GM23338 (cell line): ENCODE results near the gene HOXB5. TPM values are rescaled to one million over a fixed set of nuclear protein-coding genes. Genes with fewer than 3 reads are reported as not detected.

Experiments
- ATAC-seq: fragments of 200-7000 bp; cut with Tn5 transposase; 3 replicates; pipeline ENCODE4 v1.9.1; 2020
- DNase-seq: peaks from one replicate; pipeline ENCODE4 v3.0.0-alpha.2; 2015; ENCODE audit warnings: low spot score
- H2AFZ ChIP-seq: fragments of 200-600 bp; sonication (generic); 2 replicates; pipeline ENCODE4 v1.8.0; 2016; ENCODE audit warnings: antibody characterized with exemption, mild to moderate bottlenecking, moderate library complexity
- H3F3A ChIP-seq: fragments of 200-600 bp; sonication (generic); replicated peaks from 2 replicates; pipeline ENCODE4 v1.8.0; 2017; ENCODE audit warnings: antibody characterized with exemption, mixed run types, low read depth
- H3K27ac ChIP-seq: fragments of 200-600 bp; sonication (generic); 2 replicates; pipeline ENCODE4 v1.6.1; 2016; ENCODE audit warnings: low read depth
- H3K27me3 ChIP-seq: fragments of 200-600 bp; sonication (generic); 2 replicates; pipeline ENCODE4 v1.8.0; 2016; ENCODE audit warnings: mild to moderate bottlenecking, mixed run types, moderate library complexity; ENCODE audit not compliant: insufficient read depth
- H3K36me3 ChIP-seq: fragments of 200-600 bp; sonication (generic); 2 replicates; pipeline ENCODE4 v1.8.0; 2016; ENCODE audit warnings: mild to moderate bottlenecking; ENCODE audit not compliant: insufficient read depth
- H3K4me1 ChIP-seq: fragments of 200-600 bp; sonication (generic); 2 replicates; pipeline ENCODE4 v1.8.0; 2016; ENCODE audit warnings: mild to moderate bottlenecking, moderate library complexity; ENCODE audit not compliant: insufficient read depth
- H3K4me2 ChIP-seq: fragments of 200-600 bp; sonication (generic); 2 replicates; pipeline ENCODE4 v1.7.1; 2017; ENCODE audit warnings: mixed run types
- H3K4me3 ChIP-seq: fragments of 200-600 bp; sonication (generic); 2 replicates; pipeline ENCODE4 v1.6.1; 2016; ENCODE audit warnings: mixed run types
- H3K79me2 ChIP-seq: fragments of 200-600 bp; sonication (generic); replicated peaks from 2 replicates; pipeline ENCODE4 v1.8.0; 2017; ENCODE audit warnings: mild to moderate bottlenecking; ENCODE audit not compliant: insufficient read depth
- H3K9me2 ChIP-seq: fragments of 200-600 bp; sonication (generic); 2 replicates; pipeline ENCODE4 v1.8.0; 2017; ENCODE audit not compliant: insufficient read depth
- H4K20me1 ChIP-seq: fragments of 200-600 bp; sonication (generic); replicated peaks from 2 replicates; pipeline ENCODE4 v1.8.0; 2017; ENCODE audit warnings: mild to moderate bottlenecking; ENCODE audit not compliant: insufficient read depth
- H3K27ac Mint-ChIP-seq: 2 replicates; pipeline ENCODE4 v1.8.0; 2020; ENCODE audit warnings: inconsistent platforms, mild to moderate bottlenecking, moderate library complexity, mixed read lengths
- H3K27me3 Mint-ChIP-seq: 3 replicates; pipeline ENCODE4 v1.8.0; 2022; ENCODE audit warnings: low read depth, mild to moderate bottlenecking, moderate library complexity, mixed read lengths, inconsistent platforms; ENCODE audit not compliant: insufficient read depth, poor library complexity
- H3K36me3 Mint-ChIP-seq: 3 replicates; pipeline ENCODE4 v1.8.0; 2021; ENCODE audit warnings: low read depth, mild to moderate bottlenecking, inconsistent platforms, moderate library complexity, mixed read lengths
- H3K4me1 Mint-ChIP-seq: 3 replicates; pipeline ENCODE4 v1.8.0; 2020; ENCODE audit warnings: mild to moderate bottlenecking, inconsistent platforms, mixed read lengths
- H3K4me3 Mint-ChIP-seq: 3 replicates; pipeline ENCODE4 v1.8.0; 2021; ENCODE audit warnings: moderate library complexity, mild to moderate bottlenecking, inconsistent platforms, mixed read lengths
- H3K9me3 Mint-ChIP-seq: 3 replicates; pipeline ENCODE4 v1.8.0; 2020; ENCODE audit warnings: moderate library complexity, mild to moderate bottlenecking, inconsistent platforms, mixed read lengths
- CREB1 ChIP-seq: fragments of 250-450 bp; sonication (Bioruptor Pico); IDR thresholded peaks from 2 replicates; pipeline ENCODE4 v1.5.0; 2020; ENCODE audit warnings: low read depth, mild to moderate bottlenecking, moderate library complexity
- EZH2 ChIP-seq: fragments of 200-600 bp; sonication (generic); IDR thresholded peaks from one replicate; pipeline ENCODE4 v1.8.0; 2017; ENCODE audit warnings: antibody characterized with exemption, mild to moderate bottlenecking, low read depth; ENCODE audit not compliant: unreplicated experiment
- EZH2phosphoT487 ChIP-seq: fragments of 200-600 bp; sonication (generic); IDR thresholded peaks from one replicate; pipeline ENCODE4 v1.8.1; 2018; ENCODE audit warnings: antibody characterized with exemption; ENCODE audit not compliant: unreplicated experiment
- JUNB ChIP-seq: IDR thresholded peaks from one replicate; pipeline ENCODE4 v1.6.1; 2016; ENCODE audit warnings: antibody characterized with exemption; ENCODE audit not compliant: unreplicated experiment
- POLR2AphosphoS5 ChIP-seq: IDR thresholded peaks from 2 replicates; pipeline ENCODE4 v1.6.1; 2016; ENCODE audit warnings: antibody characterized with exemption, low read depth
- ZNF114 ChIP-seq: fragments of 250-450 bp; sonication (Bioruptor Pico); IDR thresholded peaks from 2 replicates; pipeline ENCODE4 v1.5.0; 2020; ENCODE audit warnings: mild to moderate bottlenecking, moderate library complexity
- ZNF331 ChIP-seq: fragments of 250-450 bp; sonication (Bioruptor Pico); IDR thresholded peaks from 2 replicates; pipeline ENCODE4 v1.5.0; 2020; ENCODE audit warnings: low read depth, mild to moderate bottlenecking, moderate library complexity
- polyA plus RNA-seq: library from polyadenylated mRNA; unstranded; fragments of >200 nt; fragmentation: Nextera tagmentation; extraction: Ambion mirVana; gene quantifications from 2 replicates; pipeline ENCODE4 v1.2.1, GENCODE V29; 2016
- total RNA-seq: library from RNA; depleted of rRNA; stranded (reverse); fragments of >200 nt; shearing (Covaris generic); gene quantifications from 2 replicates; pipeline ENCODE4 v1.2.3, GENCODE V29; 2014
- TF ChIP-seq, protein P1 (sequence below), 2 experiments: fragments of 200-600 bp in 1 of 2; sonication (generic) in 1 of 2; conservative IDR thresholded peaks; 2 replicates each; pipeline versions ENCODE4 v1.5.1 to v1.6.1; 2016 to 2017; ENCODE audit warnings: antibody characterized with exemption in 2 of 2, low read depth in 2 of 2, mild to moderate bottlenecking in 2 of 2, moderate library complexity in 1 of 2
- TF ChIP-seq, protein P2 (sequence below): IDR thresholded peaks from one replicate; pipeline ENCODE4 v1.6.1; 2018; ENCODE audit warnings: antibody characterized with exemption; ENCODE audit not compliant: unreplicated experiment

The HOXB5 gene
- total and polyA plus RNA-seq, 2 experiments from 2014 or later, result not detected

DNA sequence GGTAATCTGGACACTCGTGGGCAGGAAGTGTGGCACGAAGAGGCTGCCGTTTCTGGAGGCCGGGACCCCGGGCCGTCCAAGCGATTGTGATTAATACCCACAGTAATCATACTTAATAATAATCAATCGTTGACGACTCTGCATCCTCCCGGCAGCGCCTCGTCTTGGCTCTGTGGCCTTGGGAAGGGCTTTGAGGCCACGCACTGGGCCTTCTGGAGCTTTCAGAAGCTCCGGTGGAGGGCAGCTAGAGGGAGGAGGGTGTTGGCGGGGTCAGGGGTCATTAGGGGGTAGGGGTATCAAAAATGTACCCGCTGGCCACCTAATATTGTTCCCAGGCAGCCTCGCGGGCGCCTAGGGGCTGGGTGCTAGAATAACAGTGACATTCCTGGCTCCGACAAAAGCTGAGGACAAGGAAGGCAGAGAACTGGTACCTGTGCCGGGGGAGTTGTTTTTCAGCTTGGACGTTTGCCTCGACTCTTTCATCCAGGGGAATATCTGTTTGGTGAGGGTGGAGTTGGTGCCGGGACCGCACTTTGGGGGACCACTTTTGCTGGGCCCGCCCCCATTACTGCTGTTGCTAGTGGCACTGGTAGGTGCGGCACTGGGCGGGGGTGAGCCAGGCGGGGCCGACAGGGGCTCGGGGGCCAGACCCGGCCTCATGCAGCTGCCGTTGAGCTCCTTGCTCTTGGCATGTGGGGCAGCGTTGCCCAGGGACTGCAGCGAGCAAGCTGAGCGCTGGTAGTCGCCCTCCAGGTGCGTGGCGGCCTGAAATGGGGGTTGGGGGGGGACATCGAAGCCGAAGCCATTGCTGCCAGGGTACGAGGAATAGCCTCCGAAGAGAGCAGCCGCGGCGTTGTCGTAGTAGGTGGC lies 41.7 kb downstream of the HOXB5 start:
- Histone ChIP-seq H2AFZ (no peak overlapping the region), H3K9me2 (no peaks in the 10 kb centered on the region), H3K4me1 (peaks cover 77% of the 10 kb centered on the region), H3K4me2 (peak overlapping the region; percentile 58), H3K4me3 (0 out of 2 replicates have a peak overlapping the region, but pooled peaks have one; percentile 27), H3F3A (peaks cover 29% of the 10 kb centered on the region), H4K20me1 (peaks cover 28% of the 10 kb centered on the region), H3K27ac (no peak overlapping the region), H3K27me3 (peaks cover 100% of the 10 kb centered on the region), H3K36me3 (no peaks in the 10 kb centered on the region), H3K79me2 (no peaks in the 10 kb centered on the region)
- peak; percentile 95 for TF ChIP-seq EZH2
- no peak for TF ChIP-seq JUNB
- no peak overlapping the region for H3K27ac Mint-ChIP-seq
- peak overlapping the region; percentile 32; the same call in 1 of the 3 replicates for H3K4me3 Mint-ChIP-seq
- H3K4me1 Mint-ChIP-seq, result peaks cover 51% of the 10 kb centered on the region
- ATAC-seq (peak; percentile 4; the same call in 2 of the 3 replicates), DNase-seq (peak; percentile 51)
- H3K36me3 Mint-ChIP-seq, result no peaks in the 10 kb centered on the region
- peaks cover 99% of the 10 kb centered on the region for H3K27me3 Mint-ChIP-seq
- H3K9me3 Mint-ChIP-seq, result no peaks in the 10 kb centered on the region; the same call in 2 of the 3 replicates

DNA sequence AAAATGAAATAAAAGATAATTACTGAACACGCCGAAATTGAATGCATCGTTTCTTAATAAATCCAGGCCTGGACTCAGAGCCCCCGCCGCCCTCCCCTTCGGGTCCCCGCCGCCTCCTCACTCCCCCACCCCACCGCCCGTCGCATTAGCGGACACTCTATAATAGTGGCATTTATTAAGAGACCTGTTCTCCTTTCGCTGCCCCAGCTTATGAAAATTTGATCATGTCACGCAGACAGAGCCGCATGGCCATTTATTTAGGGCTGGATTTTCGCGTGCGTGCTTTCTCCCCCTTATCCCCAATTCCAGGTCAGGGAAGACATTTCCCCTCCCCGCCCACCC lies 42.4 kb downstream of the HOXB5 start:
- ATAC-seq (no peak), DNase-seq (no peak)
- H3K9me2 ChIP-seq, result no peaks in the 10 kb centered on the region
- H3K36me3 ChIP-seq, result no peaks in the 10 kb centered on the region
- Mint-ChIP-seq H3K4me3 (no peak overlapping the region; the same call in 2 of the 3 replicates), H3K4me1 (peaks cover 57% of the 10 kb centered on the region), H3K36me3 (no peaks in the 10 kb centered on the region), H3K27me3 (peaks cover 99% of the 10 kb centered on the region), H3K27ac (no peak overlapping the region), H3K9me3 (no peaks in the 10 kb centered on the region; the same call in 2 of the 3 replicates)
- peaks cover 77% of the 10 kb centered on the region for H3K4me1 ChIP-seq
- peaks cover 21% of the 10 kb centered on the region for H4K20me1 ChIP-seq
- peak; percentile 38 for TF ChIP-seq EZH2
- TF ChIP-seq, protein P1, sequence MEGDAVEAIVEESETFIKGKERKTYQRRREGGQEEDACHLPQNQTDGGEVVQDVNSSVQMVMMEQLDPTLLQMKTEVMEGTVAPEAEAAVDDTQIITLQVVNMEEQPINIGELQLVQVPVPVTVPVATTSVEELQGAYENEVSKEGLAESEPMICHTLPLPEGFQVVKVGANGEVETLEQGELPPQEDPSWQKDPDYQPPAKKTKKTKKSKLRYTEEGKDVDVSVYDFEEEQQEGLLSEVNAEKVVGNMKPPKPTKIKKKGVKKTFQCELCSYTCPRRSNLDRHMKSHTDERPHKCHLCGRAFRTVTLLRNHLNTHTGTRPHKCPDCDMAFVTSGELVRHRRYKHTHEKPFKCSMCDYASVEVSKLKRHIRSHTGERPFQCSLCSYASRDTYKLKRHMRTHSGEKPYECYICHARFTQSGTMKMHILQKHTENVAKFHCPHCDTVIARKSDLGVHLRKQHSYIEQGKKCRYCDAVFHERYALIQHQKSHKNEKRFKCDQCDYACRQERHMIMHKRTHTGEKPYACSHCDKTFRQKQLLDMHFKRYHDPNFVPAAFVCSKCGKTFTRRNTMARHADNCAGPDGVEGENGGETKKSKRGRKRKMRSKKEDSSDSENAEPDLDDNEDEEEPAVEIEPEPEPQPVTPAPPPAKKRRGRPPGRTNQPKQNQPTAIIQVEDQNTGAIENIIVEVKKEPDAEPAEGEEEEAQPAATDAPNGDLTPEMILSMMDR (conservative IDR thresholded peaks at IDR 0.05; ENCODE audit: low read depth in 2 of 2), result no peak
- H3K27me3 ChIP-seq, result peaks cover 100% of the 10 kb centered on the region
- H3K27ac ChIP-seq, result no peak overlapping the region
- H2AFZ ChIP-seq, result no peak overlapping the region
- peaks cover 27% of the 10 kb centered on the region for H3F3A ChIP-seq
- H3K4me3 ChIP-seq, result peak overlapping the region; percentile 43
- H3K79me2 ChIP-seq, result no peaks in the 10 kb centered on the region
- peak overlapping the region; percentile 67 for H3K4me2 ChIP-seq

DNA sequence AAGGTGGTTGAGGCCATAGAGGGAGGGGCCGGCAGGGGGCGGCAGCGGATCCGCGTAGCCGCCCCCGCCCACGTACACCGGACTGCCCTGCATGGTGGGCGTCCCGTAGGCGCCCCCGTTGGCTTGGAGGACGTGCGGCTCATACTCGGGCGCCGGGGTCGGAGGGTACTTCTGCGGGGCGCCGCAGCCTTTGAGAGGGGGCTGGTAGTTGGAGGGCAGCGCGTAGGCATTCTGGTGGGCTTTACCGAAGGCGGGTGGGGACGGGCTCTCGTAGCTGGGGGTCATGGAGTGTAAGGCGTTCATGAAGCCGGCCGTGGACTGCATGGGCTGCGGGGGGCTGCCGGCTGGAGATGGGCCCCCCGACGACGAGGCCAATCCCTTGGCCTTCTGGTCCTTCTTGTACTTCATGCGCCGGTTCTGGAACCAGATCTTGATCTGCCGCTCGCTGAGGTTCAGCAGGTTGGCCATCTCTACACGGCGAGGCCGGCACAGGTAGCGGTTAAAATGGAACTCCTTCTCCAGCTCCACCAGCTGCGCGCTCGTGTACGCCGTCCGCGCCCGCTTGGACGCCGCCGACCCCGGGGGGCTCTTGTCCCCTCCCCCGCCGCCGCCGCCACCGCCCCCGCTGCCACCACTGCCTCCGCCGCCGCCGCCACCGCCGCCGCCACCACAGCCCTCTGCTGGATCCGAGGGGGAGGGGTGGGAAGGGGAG lies 42.9 kb downstream of the HOXB5 start:
- Mint-ChIP-seq H3K36me3 (no peaks in the 10 kb centered on the region), H3K4me3 (0 out of 3 replicates have a peak overlapping the region, but pooled peaks have one; percentile 36), H3K4me1 (peaks cover 60% of the 10 kb centered on the region), H3K27ac (no peak overlapping the region), H3K27me3 (peaks cover 99% of the 10 kb centered on the region), H3K9me3 (no peaks in the 10 kb centered on the region; the same call in 2 of the 3 replicates)
- no peaks in the 10 kb centered on the region for H3K36me3 ChIP-seq
- H3K79me2 ChIP-seq, result no peaks in the 10 kb centered on the region
- H2AFZ ChIP-seq, result no peak overlapping the region
- peaks cover 21% of the 10 kb centered on the region for H4K20me1 ChIP-seq
- peak overlapping the region; percentile 67 for H3K4me2 ChIP-seq
- H3K4me3 ChIP-seq, result peak overlapping the region; percentile 43
- no peaks in the 10 kb centered on the region for H3K9me2 ChIP-seq
- peaks cover 77% of the 10 kb centered on the region for H3K4me1 ChIP-seq
- H3K27ac ChIP-seq, result no peak overlapping the region
- DNase-seq (peak; percentile 64), ATAC-seq (peak; percentile 5)
- H3F3A ChIP-seq, result peaks cover 32% of the 10 kb centered on the region
- H3K27me3 ChIP-seq, result peaks cover 100% of the 10 kb centered on the region
- TF ChIP-seq ZNF331 (CRISPR knock-in tag) (no peak), CREB1 (no peak), POLR2AphosphoS5 (no peak), ZNF114 (CRISPR knock-in tag) (no peak), EZH2phosphoT487 (no peak)
- TF ChIP-seq, protein P1 (conservative IDR thresholded peaks at IDR 0.05; ENCODE audit: low read depth in 2 of 2), result peak; percentile 6 to 54; a peak in 3 of 4 replicates
- TF ChIP-seq, protein P2, sequence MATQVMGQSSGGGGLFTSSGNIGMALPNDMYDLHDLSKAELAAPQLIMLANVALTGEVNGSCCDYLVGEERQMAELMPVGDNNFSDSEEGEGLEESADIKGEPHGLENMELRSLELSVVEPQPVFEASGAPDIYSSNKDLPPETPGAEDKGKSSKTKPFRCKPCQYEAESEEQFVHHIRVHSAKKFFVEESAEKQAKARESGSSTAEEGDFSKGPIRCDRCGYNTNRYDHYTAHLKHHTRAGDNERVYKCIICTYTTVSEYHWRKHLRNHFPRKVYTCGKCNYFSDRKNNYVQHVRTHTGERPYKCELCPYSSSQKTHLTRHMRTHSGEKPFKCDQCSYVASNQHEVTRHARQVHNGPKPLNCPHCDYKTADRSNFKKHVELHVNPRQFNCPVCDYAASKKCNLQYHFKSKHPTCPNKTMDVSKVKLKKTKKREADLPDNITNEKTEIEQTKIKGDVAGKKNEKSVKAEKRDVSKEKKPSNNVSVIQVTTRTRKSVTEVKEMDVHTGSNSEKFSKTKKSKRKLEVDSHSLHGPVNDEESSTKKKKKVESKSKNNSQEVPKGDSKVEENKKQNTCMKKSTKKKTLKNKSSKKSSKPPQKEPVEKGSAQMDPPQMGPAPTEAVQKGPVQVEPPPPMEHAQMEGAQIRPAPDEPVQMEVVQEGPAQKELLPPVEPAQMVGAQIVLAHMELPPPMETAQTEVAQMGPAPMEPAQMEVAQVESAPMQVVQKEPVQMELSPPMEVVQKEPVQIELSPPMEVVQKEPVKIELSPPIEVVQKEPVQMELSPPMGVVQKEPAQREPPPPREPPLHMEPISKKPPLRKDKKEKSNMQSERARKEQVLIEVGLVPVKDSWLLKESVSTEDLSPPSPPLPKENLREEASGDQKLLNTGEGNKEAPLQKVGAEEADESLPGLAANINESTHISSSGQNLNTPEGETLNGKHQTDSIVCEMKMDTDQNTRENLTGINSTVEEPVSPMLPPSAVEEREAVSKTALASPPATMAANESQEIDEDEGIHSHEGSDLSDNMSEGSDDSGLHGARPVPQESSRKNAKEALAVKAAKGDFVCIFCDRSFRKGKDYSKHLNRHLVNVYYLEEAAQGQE, result no peak
